ENCODE results near the gene EXTL2.
"Not testable (repeated sequence)": the region's sequence is repeated elsewhere in the genome, so short reads cannot be mapped to it uniquely, and the experiment has no call there.

Gene EXTL2

GRCh38 chr1:100902365-100902764 is 7.7 kb upstream of the EXTL2 start:
- no peak for DNase-seq (ENCODE audit: low spot score)

- peak; percentile 50 for DNase-seq (ENCODE audit: low spot score)
These were observed 1.9 kb upstream of the EXTL2 start for GRCh38 chr1:100896481-100896982.

GRCh38 chr1:100895540-100896480 is 1.2 kb upstream of the EXTL2 start, which contains the start of gene SLC30A7:
TSS of gene SLC30A7 (plus strand) at chr1:100896090. CDS start at chr1:100896263, 173 bp downstream.
- peak; percentile 89 for DNase-seq (ENCODE audit: low spot score)

GRCh38 chr1:100893718-100894117 is 924 bp downstream of the EXTL2 start:
- DNase-seq (ENCODE audit: low spot score): no peak

- no peak for DNase-seq (ENCODE audit: low spot score)
These were observed 2.1 kb downstream of the EXTL2 start for GRCh38 chr1:100892554-100892953.

- DNase-seq (ENCODE audit: low spot score): no peak
These were observed 3.3 kb downstream of the EXTL2 start for GRCh38 chr1:100891380-100891779.

GRCh38 chr1:100889869-100890482 is 4.7 kb downstream of the EXTL2 start:
- DNase-seq (ENCODE audit: low spot score): not testable (repeated sequence)

- not testable (repeated sequence) for DNase-seq (ENCODE audit: low spot score)
These were observed 5.6 kb downstream of the EXTL2 start for GRCh38 chr1:100889007-100889406.

- DNase-seq (ENCODE audit: low spot score): no peak
These were observed 10.7 kb downstream of the EXTL2 start for GRCh38 chr1:100883963-100884362.

- DNase-seq (ENCODE audit: low spot score): no peak
These were observed 11.9 kb downstream of the EXTL2 start for GRCh38 chr1:100882698-100883097.

GRCh38 chr1:100881687-100882086 is 13.0 kb downstream of the EXTL2 start:
- no peak for DNase-seq (ENCODE audit: low spot score)

GRCh38 chr1:100879422-100879821 is 15.2 kb downstream of the EXTL2 start:
- DNase-seq (ENCODE audit: low spot score): no peak

GRCh38 chr1:100876291-100876690 is 18.4 kb downstream of the EXTL2 start:
- no peak for DNase-seq (ENCODE audit: low spot score)

GRCh38 chr1:100875228-100875627 is 19.4 kb downstream of the EXTL2 start:
- no peak for DNase-seq (ENCODE audit: low spot score)

- DNase-seq (ENCODE audit: low spot score): no peak
These were observed 20.2 kb downstream of the EXTL2 start for GRCh38 chr1:100874433-100874832.

GRCh38 chr1:100869996-100870395 is 24.6 kb downstream of the EXTL2 start:
- DNase-seq (ENCODE audit: low spot score): no peak

GRCh38 chr1:100868364-100868995 is 26.2 kb downstream of the EXTL2 start:
- DNase-seq (ENCODE audit: low spot score): peak; percentile 32

- no peak for DNase-seq (ENCODE audit: low spot score)
These were observed 27.8 kb downstream of the EXTL2 start for GRCh38 chr1:100866901-100867206.

GRCh38 chr1:100866041-100866900 is 28.4 kb downstream of the EXTL2 start:
- peak; percentile 28 for DNase-seq (ENCODE audit: low spot score)

GRCh38 chr1:100862591-100862990 is 32.1 kb downstream of the EXTL2 start:
- DNase-seq (ENCODE audit: low spot score): no peak

- DNase-seq (ENCODE audit: low spot score): no peak
These were observed 33.3 kb downstream of the EXTL2 start for GRCh38 chr1:100861379-100861778.
